ENCODE data around the gene SNAPC1.

DNA sequence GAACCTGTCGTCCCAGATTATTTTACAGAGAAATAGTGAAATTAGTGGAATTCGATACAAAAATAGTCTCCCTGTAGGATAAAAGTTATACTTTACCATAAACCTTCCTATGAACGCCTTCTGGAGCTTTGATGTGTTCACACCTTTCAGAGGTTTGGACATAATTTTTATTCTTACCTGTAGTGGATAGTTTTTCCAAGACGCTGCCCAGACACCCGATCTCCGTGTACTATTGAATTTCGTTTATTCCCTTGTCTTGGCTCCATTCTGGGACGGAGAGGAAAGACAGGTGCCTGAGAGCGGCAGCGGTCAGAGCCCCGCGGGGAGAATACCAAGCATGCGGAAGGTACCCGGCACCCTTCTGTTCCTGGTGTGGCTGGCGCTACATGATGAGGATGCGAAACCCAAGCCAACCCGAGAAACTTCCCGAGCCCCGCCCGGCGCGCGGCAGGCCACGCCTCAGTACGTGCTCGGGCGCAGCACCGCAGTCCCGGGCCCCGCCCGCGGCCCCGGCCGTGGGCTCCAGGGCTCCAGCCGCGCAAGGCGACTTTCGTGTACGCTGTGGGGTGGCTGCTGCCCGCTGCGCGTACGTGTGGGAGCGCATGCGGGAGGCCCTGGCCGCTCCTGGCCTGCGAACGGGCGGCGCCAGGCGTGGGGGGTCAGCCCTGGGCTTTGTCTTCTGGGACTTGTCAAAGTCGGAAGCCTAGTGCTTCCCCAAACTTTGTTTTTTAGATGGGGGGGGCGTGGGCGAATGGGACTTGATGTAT is 11.3 kb upstream of the SNAPC1 start:
- TF ChIP-seq, protein P1, sequence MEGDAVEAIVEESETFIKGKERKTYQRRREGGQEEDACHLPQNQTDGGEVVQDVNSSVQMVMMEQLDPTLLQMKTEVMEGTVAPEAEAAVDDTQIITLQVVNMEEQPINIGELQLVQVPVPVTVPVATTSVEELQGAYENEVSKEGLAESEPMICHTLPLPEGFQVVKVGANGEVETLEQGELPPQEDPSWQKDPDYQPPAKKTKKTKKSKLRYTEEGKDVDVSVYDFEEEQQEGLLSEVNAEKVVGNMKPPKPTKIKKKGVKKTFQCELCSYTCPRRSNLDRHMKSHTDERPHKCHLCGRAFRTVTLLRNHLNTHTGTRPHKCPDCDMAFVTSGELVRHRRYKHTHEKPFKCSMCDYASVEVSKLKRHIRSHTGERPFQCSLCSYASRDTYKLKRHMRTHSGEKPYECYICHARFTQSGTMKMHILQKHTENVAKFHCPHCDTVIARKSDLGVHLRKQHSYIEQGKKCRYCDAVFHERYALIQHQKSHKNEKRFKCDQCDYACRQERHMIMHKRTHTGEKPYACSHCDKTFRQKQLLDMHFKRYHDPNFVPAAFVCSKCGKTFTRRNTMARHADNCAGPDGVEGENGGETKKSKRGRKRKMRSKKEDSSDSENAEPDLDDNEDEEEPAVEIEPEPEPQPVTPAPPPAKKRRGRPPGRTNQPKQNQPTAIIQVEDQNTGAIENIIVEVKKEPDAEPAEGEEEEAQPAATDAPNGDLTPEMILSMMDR (conservative IDR thresholded peaks at IDR 0.05; ENCODE audit: low read depth, low read length): no peak
- no peak for TF ChIP-seq EZH2 (IDR thresholded peaks at IDR 0.05; ENCODE audit: borderline replicate concordance, low read depth, low read length, poor library complexity, severe bottlenecking)

All from A673 (cell line).